Stimulated activated memory B cell treated with anti-CD40 and anti-IgM and Interleukin-4, amounts not matched to agents 10 μg/mL and 1 μg/mL and 100 μg/mL, for 72 hours (primary cell): ENCODE measurements around the gene IL21R.
"Not testable (repeated sequence)": the region's sequence is repeated elsewhere in the genome, so short reads cannot be mapped to it uniquely, and the experiment has no call there.

Source experiments
- ATAC-seq: fragments of 150-1000 bp; cut with Tn5 transposase; 2 replicates; pipeline ENCODE4 v1.10.0; 2021
- H3K27ac Mint-ChIP-seq: one replicate; pipeline ENCODE4 v1.8.0; 2022; ENCODE audit warnings: mild to moderate bottlenecking, mixed read lengths
- H3K27me3 Mint-ChIP-seq: one replicate; pipeline ENCODE4 v1.8.0; 2022; ENCODE audit warnings: mixed read lengths
- H3K36me3 Mint-ChIP-seq: one replicate; pipeline ENCODE4 v1.8.0; 2022; ENCODE audit warnings: mixed read lengths
- H3K4me1 Mint-ChIP-seq: one replicate; pipeline ENCODE4 v1.8.0; 2022; ENCODE audit warnings: mixed read lengths
- H3K4me3 Mint-ChIP-seq: one replicate; pipeline ENCODE4 v1.8.0; 2022; ENCODE audit warnings: mild to moderate bottlenecking, moderate library complexity, mixed read lengths
- H3K9me3 Mint-ChIP-seq: one replicate; pipeline ENCODE4 v1.8.0; 2022; ENCODE audit warnings: mixed read lengths

IL21R gene

DNA sequence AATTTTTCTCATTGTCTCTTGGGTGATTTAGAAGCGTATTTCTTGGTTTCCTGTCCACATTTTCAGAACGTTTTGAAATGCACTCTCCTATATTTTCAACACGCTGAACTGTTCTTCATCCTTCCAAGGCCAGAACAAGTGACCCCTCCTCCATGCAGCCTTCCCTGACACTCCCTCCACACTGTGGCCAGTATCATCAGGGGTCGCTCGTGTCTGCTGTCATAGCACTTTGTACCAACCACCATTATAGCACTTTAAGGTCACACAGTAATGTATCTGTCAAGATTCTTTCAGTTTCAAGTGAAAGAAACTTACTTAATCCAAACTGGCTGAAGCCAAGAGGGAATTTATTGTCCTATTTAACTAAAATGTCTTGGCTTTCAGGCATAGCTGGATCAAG, 17.5 kb upstream of the IL21R start:
- Mint-ChIP-seq H3K4me1 (peaks cover 26% of the 10 kb centered on the region), H3K4me3 (no peak overlapping the region), H3K27ac (peak overlapping the region; percentile 33), H3K36me3 (peaks cover 15% of the 10 kb centered on the region), H3K9me3 (peaks cover 10% of the 10 kb centered on the region), H3K27me3 (peaks cover 27% of the 10 kb centered on the region)
- no peak for ATAC-seq

DNA sequence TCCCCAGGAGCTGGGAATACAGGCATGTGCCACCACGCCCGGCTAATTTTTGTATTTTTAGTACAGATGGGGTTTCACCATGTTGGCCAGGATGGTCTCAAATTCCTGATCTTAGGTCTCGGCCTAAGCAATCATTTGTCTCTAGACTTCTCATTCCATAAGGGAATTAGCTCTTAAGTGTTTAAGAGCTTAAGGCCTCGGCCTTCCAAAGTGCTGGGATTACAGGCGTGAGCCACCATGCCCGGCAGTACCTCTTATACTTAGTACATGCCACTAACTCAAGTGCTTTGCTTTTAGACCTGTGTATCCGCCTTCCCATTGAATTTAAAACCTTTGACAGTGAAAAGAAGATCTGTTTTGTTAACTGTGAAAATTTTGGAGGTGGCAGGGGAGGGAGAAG, 16.6 kb upstream of the IL21R start:
- no peak for ATAC-seq
- H3K36me3 Mint-ChIP-seq, result peaks cover 17% of the 10 kb centered on the region

DNA sequence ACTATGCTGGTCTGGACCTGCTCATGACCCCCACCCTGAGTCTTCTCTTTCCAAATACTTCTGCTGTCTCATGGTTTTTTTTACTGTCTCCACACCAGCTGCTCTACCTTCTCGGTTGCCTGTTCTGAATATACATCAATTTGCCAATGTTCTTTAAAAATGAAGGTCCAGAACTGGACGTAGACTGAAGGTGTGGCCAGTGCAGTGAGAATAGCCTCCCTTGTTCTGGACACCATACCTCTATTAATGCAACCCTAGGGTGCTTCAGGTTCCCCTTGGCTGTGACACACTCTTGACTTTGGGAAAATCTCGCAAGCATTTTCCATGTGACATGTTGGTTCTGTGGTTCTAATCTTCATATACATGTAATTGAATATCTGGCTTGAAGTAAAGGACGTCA, 15.3 kb upstream of the IL21R start:
- H3K4me3 Mint-ChIP-seq, result no peak overlapping the region
- H3K27me3 Mint-ChIP-seq, result peaks cover 25% of the 10 kb centered on the region
- no peak overlapping the region for H3K27ac Mint-ChIP-seq
- H3K9me3 Mint-ChIP-seq, result peaks cover 15% of the 10 kb centered on the region
- peaks cover 29% of the 10 kb centered on the region for H3K4me1 Mint-ChIP-seq
- no peak for ATAC-seq
- peaks cover 20% of the 10 kb centered on the region for H3K36me3 Mint-ChIP-seq

More for the DNA sequence above, 16.6 kb upstream of the IL21R start:
- Mint-ChIP-seq H3K27me3 (peaks cover 27% of the 10 kb centered on the region), H3K4me1 (peaks cover 29% of the 10 kb centered on the region), H3K4me3 (no peak overlapping the region), H3K9me3 (peaks cover 13% of the 10 kb centered on the region), H3K27ac (no peak overlapping the region)

DNA sequence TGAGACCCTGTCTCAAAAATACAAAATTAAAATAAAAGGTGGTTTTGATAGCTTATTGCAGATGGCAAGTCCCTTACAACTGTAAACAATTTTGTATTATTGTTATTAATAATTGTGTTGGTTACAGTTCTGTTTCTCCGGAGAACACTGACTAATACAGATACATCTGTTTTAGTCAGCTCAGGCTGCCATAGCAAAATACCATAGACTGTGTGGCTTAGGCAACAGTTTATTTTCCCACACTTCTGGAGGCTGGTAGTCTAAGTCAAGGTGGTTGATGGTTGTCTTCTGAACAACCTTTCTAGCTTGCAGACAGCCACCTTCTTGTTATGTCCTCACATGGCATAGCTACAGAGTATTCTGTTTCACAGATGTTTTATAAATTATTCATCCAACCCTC, 14.2 kb upstream of the IL21R start:
- H3K9me3 Mint-ChIP-seq, result peaks cover 25% of the 10 kb centered on the region
- peaks cover 15% of the 10 kb centered on the region for H3K27me3 Mint-ChIP-seq
- no peak overlapping the region for H3K27ac Mint-ChIP-seq
- H3K4me1 Mint-ChIP-seq, result peaks cover 23% of the 10 kb centered on the region
- ATAC-seq, result peak; percentile 89
- H3K36me3 Mint-ChIP-seq, result peaks cover 25% of the 10 kb centered on the region
- H3K4me3 Mint-ChIP-seq, result no peak overlapping the region

DNA sequence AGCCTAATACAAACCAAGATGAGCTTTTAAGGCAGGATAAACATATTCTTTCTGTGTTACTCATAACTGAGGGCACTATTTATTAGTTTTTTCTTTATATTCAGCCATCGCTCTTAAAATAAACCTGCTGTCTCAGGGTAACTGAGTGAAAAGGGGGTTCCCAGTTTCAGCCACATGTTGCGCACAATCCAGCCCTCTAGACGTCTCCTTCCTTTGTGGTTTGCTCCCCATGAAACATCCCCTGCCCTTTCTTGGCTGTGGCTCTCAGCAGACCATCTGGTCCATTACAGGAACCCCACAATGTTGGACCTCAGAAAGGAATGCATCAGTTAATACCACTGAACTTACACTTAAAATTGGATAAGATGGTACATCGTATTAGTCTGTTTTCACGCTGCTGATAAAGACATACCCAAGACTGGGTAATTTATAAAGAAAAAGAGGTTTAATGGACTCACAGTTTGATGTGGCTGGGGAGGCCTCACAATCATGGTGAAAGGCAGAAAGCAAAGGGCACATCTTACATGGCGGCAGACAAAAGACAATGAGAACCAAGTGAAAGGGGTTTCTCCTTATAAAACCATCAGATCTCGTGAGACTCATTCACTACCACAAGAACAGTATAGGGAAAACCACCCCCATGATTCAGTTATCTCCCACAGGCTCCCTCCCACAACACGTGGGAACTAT, 12.6 kb upstream of the IL21R start:
- Mint-ChIP-seq H3K9me3 (peaks cover 25% of the 10 kb centered on the region), H3K27ac (peak overlapping the region; percentile 55), H3K4me3 (no peak overlapping the region), H3K36me3 (peaks cover 27% of the 10 kb centered on the region), H3K4me1 (peaks cover 14% of the 10 kb centered on the region), H3K27me3 (peaks cover 23% of the 10 kb centered on the region)
- ATAC-seq, result peak; percentile 53

DNA sequence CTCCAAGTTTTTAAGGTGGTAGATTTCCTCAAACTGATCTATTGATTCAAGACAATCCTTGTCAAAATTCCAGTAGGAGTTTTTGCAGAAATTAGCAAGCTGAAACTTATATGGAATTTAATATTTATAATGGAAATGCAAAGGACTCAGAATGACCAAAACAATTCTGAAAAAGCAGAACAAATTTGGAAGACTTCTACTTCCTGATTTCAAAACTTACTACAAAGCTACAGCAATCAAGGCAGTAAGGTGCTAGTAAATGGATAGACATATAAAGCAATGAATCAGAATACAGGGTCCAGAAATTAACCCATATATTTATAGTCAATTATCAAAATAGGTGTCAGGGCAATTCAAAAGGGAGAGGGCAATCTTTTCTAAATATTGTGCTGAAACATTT, 11.8 kb upstream of the IL21R start:
- H3K36me3 Mint-ChIP-seq, result peaks cover 29% of the 10 kb centered on the region
- ATAC-seq, result no peak
- H3K4me3 Mint-ChIP-seq, result no peak overlapping the region
- no peak overlapping the region for H3K27ac Mint-ChIP-seq
- H3K4me1 Mint-ChIP-seq, result peaks cover 11% of the 10 kb centered on the region
- H3K9me3 Mint-ChIP-seq, result peaks cover 31% of the 10 kb centered on the region
- peaks cover 30% of the 10 kb centered on the region for H3K27me3 Mint-ChIP-seq

DNA sequence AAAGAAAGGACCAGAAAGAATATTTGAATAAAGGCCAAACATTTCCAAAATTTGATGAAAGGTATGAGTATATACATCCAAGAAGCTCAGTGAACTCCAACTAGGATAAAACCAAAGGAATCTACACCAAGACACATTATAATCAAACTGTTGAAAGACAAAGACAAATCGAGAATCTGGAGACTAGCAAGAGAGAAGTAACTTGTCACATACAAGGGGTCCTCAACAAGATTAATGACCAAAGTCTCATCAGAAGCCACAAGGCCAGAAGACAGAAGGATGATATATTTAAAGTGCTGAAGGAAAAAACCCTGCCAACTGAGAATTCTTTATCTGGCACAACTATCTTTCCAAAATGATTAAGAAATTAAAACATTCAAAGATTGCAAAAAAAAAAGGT, 9.3 kb upstream of the IL21R start:
- Mint-ChIP-seq H3K9me3 (peaks cover 41% of the 10 kb centered on the region), H3K36me3 (peaks cover 25% of the 10 kb centered on the region), H3K27me3 (peaks cover 28% of the 10 kb centered on the region), H3K4me3 (no peak overlapping the region), H3K27ac (no peak overlapping the region), H3K4me1 (peaks cover 11% of the 10 kb centered on the region)
- no peak for ATAC-seq

DNA sequence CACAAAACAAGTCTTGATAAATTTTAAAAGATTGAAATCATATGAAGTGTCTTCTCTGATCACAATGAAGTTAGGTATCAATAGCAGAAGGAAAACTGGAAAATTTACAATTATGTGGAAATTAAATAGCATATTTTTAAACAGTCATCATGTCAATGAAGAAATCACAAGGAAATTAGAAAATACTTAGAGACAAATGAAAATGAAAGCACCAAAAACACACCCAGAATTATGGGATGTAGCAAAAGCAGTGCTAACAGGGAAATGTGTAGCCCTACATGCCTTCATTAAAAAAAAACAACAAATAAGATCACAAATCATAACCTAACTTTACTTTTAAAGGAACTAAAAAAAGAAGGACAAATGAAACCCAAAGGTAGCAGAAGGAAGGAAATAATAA, 7.5 kb upstream of the IL21R start:
- Mint-ChIP-seq H3K36me3 (peaks cover 20% of the 10 kb centered on the region), H3K4me3 (no peak overlapping the region), H3K9me3 (peaks cover 43% of the 10 kb centered on the region), H3K27ac (no peak overlapping the region), H3K4me1 (peaks cover 14% of the 10 kb centered on the region), H3K27me3 (peaks cover 28% of the 10 kb centered on the region)
- ATAC-seq, result no peak

DNA sequence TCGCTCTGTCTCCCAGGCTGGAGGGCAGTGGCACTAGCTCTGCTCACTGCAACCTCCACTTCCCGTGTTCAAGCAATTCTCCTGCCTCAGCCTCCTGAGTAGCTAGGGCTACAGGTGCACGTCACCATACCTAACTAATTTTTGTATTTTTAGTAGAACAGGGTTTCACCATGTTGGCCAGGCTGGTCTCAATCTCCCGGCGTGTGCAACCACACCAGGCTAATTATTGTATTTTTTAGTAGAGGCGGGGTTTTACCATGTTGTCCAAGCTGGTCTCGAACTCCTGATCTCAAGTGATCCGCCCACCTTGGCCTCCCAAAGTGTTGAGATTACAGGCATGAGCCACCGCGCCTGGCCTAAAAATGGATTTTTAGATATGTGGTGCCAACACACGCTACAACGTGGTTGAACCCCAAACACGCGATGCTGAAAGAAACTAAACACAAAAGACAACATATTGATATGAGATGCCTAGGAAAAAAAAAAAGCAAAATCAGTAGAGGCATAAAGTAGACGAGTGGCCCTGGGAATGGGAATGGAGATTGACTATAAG, 3.6 kb upstream of the IL21R start:
- ATAC-seq, result not testable (repeated sequence)
- H3K4me3 Mint-ChIP-seq, result peak overlapping the region; percentile 59
- H3K4me1 Mint-ChIP-seq, result peaks cover 49% of the 10 kb centered on the region
- H3K36me3 Mint-ChIP-seq, result peaks cover 17% of the 10 kb centered on the region
- peaks cover 26% of the 10 kb centered on the region for H3K9me3 Mint-ChIP-seq
- H3K27ac Mint-ChIP-seq, result peak overlapping the region; percentile 9
- peaks cover 25% of the 10 kb centered on the region for H3K27me3 Mint-ChIP-seq

DNA sequence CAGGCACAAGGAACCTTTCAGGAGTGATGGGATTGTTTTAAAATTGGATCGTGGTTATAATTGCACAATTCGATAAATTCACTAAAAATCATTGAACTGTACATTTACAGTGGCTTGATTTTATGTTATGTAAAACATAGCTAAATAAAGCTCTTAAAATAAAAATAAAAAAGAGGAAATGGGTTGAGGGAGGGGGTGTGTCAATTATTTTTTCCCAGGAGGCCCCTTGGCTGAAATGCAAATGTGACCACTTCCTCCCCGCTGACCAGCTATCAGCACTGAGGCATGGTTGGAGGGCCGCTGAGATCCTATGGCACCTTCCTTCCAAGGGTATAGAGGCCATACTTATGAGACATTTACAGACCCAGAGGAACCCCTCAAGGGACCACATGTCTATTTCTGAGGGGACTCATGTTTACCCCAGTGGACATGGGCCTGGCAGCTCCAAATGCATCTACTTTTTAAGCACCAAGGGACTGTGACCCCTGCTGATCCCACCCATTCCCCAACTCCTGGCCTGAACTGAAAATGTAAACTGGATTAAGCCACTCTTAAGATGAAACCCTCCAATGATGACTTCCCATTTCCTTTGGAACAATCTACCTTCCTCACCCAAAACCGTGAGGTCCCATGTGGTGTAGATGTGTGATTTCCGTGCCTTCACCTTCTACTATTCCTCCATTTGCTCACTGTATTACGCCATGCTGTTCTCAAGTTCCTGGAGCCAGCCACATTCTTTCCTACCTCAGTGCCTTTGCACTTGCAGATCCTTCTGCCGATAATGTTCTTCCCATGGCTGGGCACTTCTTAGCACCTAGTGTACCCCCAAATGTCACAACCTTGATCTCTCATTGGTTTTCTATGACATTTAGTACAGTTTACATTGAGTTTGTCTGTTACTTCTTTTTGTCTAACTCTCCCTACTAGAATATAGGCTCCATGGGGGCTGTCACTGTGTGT, 2.8 kb upstream of the IL21R start:
- H3K4me3 Mint-ChIP-seq, result peak overlapping the region; percentile 59

DNA sequence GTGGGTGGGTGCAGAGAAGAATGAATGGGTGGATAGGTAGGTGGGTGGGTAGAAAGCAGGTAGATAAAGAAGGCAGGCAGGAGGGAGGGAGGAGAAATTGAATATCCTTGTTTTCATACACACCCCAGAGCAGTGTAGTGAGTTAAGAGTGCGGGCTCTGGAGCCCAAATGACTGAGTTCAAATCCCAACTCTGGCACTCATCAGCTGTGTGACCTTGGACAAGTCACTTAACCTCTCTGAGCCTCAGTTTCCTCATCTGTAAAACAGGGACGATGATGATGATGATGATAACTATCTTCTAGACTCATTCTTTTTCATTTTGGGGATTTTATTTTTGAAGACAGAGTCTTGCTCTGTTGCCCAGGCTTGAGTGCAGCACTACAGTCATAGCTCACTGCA, 2.0 kb upstream of the IL21R start:
- peak overlapping the region; percentile 94 for H3K27ac Mint-ChIP-seq

More for the DNA sequence above, 2.8 kb upstream of the IL21R start:
- H3K4me1 Mint-ChIP-seq, result peaks cover 56% of the 10 kb centered on the region
- H3K9me3 Mint-ChIP-seq, result peaks cover 23% of the 10 kb centered on the region
- peak overlapping the region; percentile 9 for H3K27ac Mint-ChIP-seq
- H3K36me3 Mint-ChIP-seq, result peaks cover 21% of the 10 kb centered on the region
- peak; percentile 46 for ATAC-seq
- peaks cover 21% of the 10 kb centered on the region for H3K27me3 Mint-ChIP-seq

DNA sequence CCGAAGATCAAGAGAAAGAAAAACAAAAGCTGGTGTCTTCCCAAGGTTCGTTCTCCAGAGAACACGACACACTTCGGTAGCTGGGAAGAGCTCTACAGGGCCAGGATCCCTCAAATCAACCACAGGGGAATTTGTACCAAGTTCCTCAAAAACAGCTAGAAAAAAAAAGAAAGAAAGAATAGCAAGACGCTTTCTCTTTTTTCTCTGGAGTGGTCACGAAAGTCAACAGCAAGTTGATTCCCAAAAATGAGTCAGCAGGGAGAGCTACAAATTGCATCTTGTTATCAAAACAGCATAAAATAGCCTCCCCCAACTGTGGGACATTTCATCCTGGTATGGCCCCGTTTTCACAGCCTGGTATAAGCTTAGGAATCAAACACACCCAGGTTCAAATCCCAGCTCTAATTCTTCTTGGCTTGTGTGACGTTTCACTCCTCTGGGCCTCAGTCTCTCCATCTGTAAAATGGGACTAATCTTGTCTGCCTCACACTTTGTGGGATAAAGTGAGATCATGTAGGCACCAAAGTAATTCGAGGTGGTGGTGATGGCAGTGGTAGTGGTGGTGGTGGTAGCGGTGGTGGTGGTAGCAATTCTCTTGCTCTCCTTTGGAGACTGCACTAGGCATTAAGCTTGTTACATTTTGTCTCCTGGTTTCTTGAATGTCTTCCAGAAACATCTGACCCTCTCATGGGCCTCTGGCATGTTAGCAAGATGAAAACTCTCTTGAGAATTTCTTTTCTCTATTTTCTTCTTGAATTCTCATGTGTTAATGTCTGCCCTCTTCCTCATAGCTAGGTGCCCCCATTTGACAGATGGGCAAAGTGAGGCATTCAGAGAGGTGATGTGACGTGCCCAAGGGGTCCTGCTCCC, 988 bp upstream of the IL21R start:
- H3K9me3 Mint-ChIP-seq, result peaks cover 7% of the 10 kb centered on the region
- H3K27ac Mint-ChIP-seq, result peak overlapping the region; percentile 94
- peaks cover 70% of the 10 kb centered on the region for H3K4me1 Mint-ChIP-seq
- peaks cover 3% of the 10 kb centered on the region for H3K27me3 Mint-ChIP-seq
- ATAC-seq, result no peak
- peaks cover 31% of the 10 kb centered on the region for H3K36me3 Mint-ChIP-seq
- H3K4me3 Mint-ChIP-seq, result peak overlapping the region; percentile 7

More for the DNA sequence above, 2.0 kb upstream of the IL21R start:
- ATAC-seq, result no peak
- Mint-ChIP-seq H3K36me3 (peaks cover 22% of the 10 kb centered on the region), H3K4me3 (no peak overlapping the region), H3K27me3 (peaks cover 13% of the 10 kb centered on the region), H3K4me1 (peaks cover 64% of the 10 kb centered on the region), H3K9me3 (peaks cover 18% of the 10 kb centered on the region)

DNA sequence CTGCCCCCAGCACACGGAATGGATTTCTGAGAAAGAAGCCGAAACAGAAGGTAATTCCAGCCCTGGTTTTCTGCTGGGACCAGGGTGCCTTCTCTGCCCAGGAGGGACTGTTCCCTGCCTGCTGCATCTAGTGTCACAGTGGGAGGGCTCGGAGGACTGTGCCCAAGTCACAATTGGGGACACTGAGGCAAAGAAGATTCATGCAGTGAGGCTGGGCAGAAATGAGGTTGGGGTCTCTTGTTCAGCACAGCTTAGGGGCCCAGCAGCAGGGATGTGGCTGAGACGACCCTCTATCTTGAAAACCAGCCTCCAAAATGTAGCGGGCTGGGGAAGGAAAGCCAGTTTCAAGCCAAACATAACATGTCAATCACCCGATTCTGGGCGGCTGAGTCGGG, 592 bp downstream of the IL21R start:
- peaks cover 6% of the 10 kb centered on the region for H3K9me3 Mint-ChIP-seq
- H3K4me1 Mint-ChIP-seq, result peaks cover 86% of the 10 kb centered on the region
- ATAC-seq, result no peak
- H3K27ac Mint-ChIP-seq, result peak overlapping the region; percentile 94
- no peaks in the 10 kb centered on the region for H3K27me3 Mint-ChIP-seq
- peaks cover 46% of the 10 kb centered on the region for H3K36me3 Mint-ChIP-seq
- H3K4me3 Mint-ChIP-seq, result peak overlapping the region; percentile 98

DNA sequence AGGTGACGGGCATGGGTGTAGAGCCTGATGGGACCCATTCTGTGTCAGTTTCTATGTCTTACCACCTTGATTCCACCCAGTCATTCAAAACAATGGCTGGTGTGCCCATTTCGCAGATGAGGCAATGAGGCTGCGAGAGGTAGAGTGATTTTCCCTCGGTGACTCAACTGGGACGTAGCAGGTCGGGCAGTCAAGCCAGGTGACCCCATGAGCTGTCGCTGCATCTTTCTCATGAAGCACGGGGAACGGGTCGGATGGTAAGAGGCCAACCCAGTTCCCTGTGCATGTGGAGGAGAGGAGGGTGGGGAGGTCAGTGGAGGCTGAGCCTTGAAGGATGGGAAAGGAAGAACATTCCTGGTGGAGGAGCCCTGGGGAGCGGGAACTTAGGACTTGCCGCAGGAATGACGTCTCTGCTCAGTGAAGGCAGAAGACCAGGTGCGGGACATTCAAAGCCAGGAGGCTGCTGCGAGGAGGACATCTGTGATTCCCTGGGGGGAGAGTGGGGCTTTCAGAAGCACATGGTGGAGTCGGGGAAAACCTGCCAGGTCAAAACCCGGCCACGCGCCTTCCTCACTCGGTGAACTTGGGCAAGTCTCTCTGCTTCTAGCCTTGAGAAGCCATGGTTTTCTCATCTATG, 1.1 kb downstream of the IL21R start:
- H3K4me1 Mint-ChIP-seq, result peaks cover 91% of the 10 kb centered on the region
- peaks cover 46% of the 10 kb centered on the region for H3K36me3 Mint-ChIP-seq
- H3K27me3 Mint-ChIP-seq, result no peaks in the 10 kb centered on the region
- peak; percentile 50 for ATAC-seq
- peak overlapping the region; percentile 98 for H3K4me3 Mint-ChIP-seq
- H3K9me3 Mint-ChIP-seq, result peaks cover 6% of the 10 kb centered on the region
- H3K27ac Mint-ChIP-seq, result peak overlapping the region; percentile 94
